CD14-positive monocyte (primary cell): ENCODE measurements around the gene DYRK3. TPM values are rescaled to one million over a fixed set of nuclear protein-coding genes. Genes with fewer than 3 reads are reported as not detected.

Experiments used
- DNase-seq, 3 donors: peaks; one replicate each; pipeline ENCODE4 v3.0.0-alpha.2; 2011 to 2022
- H2AFZ ChIP-seq: 2 replicates; pipeline ENCODE4 v1.6.0; 2012; ENCODE audit warnings: mild to moderate bottlenecking, low read depth, low read length, inconsistent platforms; ENCODE audit not compliant: insufficient read depth, poor library complexity, severe bottlenecking
- H3K27ac ChIP-seq, 2 donors: 1 replicate in 1 of 2; 2 replicates in 1 of 2; pipeline ENCODE4 v1.5.1; 2012 to 2013; ENCODE audit warnings: low read length in 2 of 2, control low read depth in 1 of 2, inconsistent platforms in 1 of 2, low read depth in 1 of 2, mild to moderate bottlenecking in 1 of 2
- H3K27me3 ChIP-seq, 2 donors: one replicate each; pipeline versions ENCODE4 v1.6.0 to v1.6.1; 2011 to 2013; ENCODE audit warnings: low read length in 2 of 2; ENCODE audit not compliant: control insufficient read depth in 2 of 2, insufficient read depth in 2 of 2
- H3K36me3 ChIP-seq, 2 donors: replicated peaks in 1 of 2; 1 replicate in 1 of 2; 2 replicates in 1 of 2; pipeline versions ENCODE4 v1.5.1 to v1.6.1; 2012 to 2013; ENCODE audit warnings: low read length in 2 of 2, control low read depth in 1 of 2, inconsistent platforms in 1 of 2, mild to moderate bottlenecking in 1 of 2; ENCODE audit not compliant: insufficient read depth in 2 of 2, control insufficient read depth in 1 of 2
- H3K4me1 ChIP-seq, 2 donors: 1 replicate in 1 of 2; 2 replicates in 1 of 2; pipeline versions ENCODE4 v1.5.1 to v1.6.1; 2012 to 2013; ENCODE audit warnings: low read length in 2 of 2, control low read depth in 1 of 2, inconsistent platforms in 1 of 2, mild to moderate bottlenecking in 1 of 2, moderate library complexity in 1 of 2; ENCODE audit not compliant: insufficient read depth in 2 of 2, control insufficient read depth in 1 of 2
- H3K4me2 ChIP-seq: replicated peaks from 2 replicates; pipeline ENCODE3; 2012; ENCODE audit warnings: low read length, moderate library complexity, mild to moderate bottlenecking; ENCODE audit not compliant: poor library complexity, severe bottlenecking; ENCODE audit errors: extremely low read depth
- H3K4me3 ChIP-seq, 3 experiments: fragments of 200-600 bp in 1 of 3; sonication (generic) in 1 of 3; replicated peaks in 1 of 3; 1 replicate in 2 of 3; 2 replicates in 1 of 3; pipeline ENCODE4 v1.5.1; 2011 to 2013; ENCODE audit warnings: low read length in 3 of 3, mild to moderate bottlenecking in 3 of 3, control low read depth in 2 of 3, low read depth in 2 of 3, inconsistent platforms in 1 of 3, moderate library complexity in 1 of 3
- H3K79me2 ChIP-seq: 2 replicates; pipeline ENCODE4 v1.6.0; 2012; ENCODE audit warnings: mild to moderate bottlenecking, control low read depth, inconsistent platforms, low read length, moderate library complexity; ENCODE audit not compliant: insufficient read depth
- H3K9ac ChIP-seq: 2 replicates; pipeline ENCODE4 v1.6.0; 2017; ENCODE audit warnings: low read length, mild to moderate bottlenecking; ENCODE audit not compliant: insufficient read depth, poor library complexity, severe bottlenecking
- H3K9me3 ChIP-seq, 2 donors: replicated peaks in 1 of 2; 1 replicate in 1 of 2; 2 replicates in 1 of 2; pipeline versions ENCODE4 v1.5.1 to v1.6.1; 2012 to 2013; ENCODE audit warnings: low read length in 2 of 2, control low read depth in 1 of 2; ENCODE audit not compliant: control insufficient read depth in 1 of 2, insufficient read depth in 1 of 2
- H4K20me1 ChIP-seq: 2 replicates; pipeline ENCODE4 v1.6.0; 2012; ENCODE audit warnings: mild to moderate bottlenecking, low read length, control low read depth, moderate library complexity; ENCODE audit not compliant: insufficient read depth
- H3K27ac Mint-ChIP-seq, 7 donors: one replicate each; pipeline ENCODE4 v1.8.0; 2020; ENCODE audit warnings: mild to moderate bottlenecking in 7 of 7, mixed read lengths in 7 of 7, moderate library complexity in 6 of 7, inconsistent platforms in 2 of 7
- H3K27me3 Mint-ChIP-seq, 3 donors: one replicate each; pipeline ENCODE4 v1.8.0; 2021 to 2022; ENCODE audit warnings: low read depth in 3 of 3, mild to moderate bottlenecking in 3 of 3, mixed read lengths in 3 of 3, moderate library complexity in 3 of 3, inconsistent platforms in 1 of 3
- H3K36me3 Mint-ChIP-seq, 2 donors: one replicate each; pipeline ENCODE4 v1.8.0; 2020; ENCODE audit warnings: mixed read lengths in 2 of 2, inconsistent platforms in 1 of 2, mild to moderate bottlenecking in 1 of 2
- H3K4me1 Mint-ChIP-seq: one replicate; pipeline ENCODE4 v1.8.0; 2020; ENCODE audit warnings: mild to moderate bottlenecking, mixed read lengths
- H3K4me3 Mint-ChIP-seq, 2 donors: one replicate each; pipeline ENCODE4 v1.8.0; 2020; ENCODE audit warnings: mild to moderate bottlenecking in 2 of 2, mixed read lengths in 2 of 2, moderate library complexity in 1 of 2
- H3K9me3 Mint-ChIP-seq, 7 donors: one replicate each; pipeline ENCODE4 v1.8.0; 2020 to 2022; ENCODE audit warnings: mixed read lengths in 7 of 7, mild to moderate bottlenecking in 6 of 7, moderate library complexity in 6 of 7, inconsistent platforms in 2 of 7
- CTCF ChIP-seq: fragments of 200-600 bp; IDR thresholded peaks from one replicate; pipeline ENCODE4 v1.8.0; 2022; ENCODE audit warnings: antibody characterized with exemption, mild to moderate bottlenecking
- WGBS: methylation state at CpG from one replicate; pipeline ENCODE4 v1.1.5; 2013; ENCODE audit warnings: missing lambda C conversion rate; ENCODE audit not compliant: insufficient coverage; 5-methylcytosine and 5-hydroxymethylcytosine counted together
- intact Hi-C, 2 donors: fragments of 100-400 bp; cut with micrococcal nuclease; formaldehyde crosslinking; loops; one replicate each; pipeline versions ENCODE4 v1.15.0 to v1.15.1; 2023
- polyA plus RNA-seq, 3 donors: library from polyadenylated mRNA; depleted of rRNA in 1 of 3; unstranded in 2 of 3; stranded (reverse) in 1 of 3; fragments of 300-500 nt in 2 of 3; fragments of >200 nt in 1 of 3; fragmentation: Illumina TruSeq in 2 of 3; gene quantifications; 1 replicate in 2 of 3; 2 replicates in 1 of 3; pipeline ENCODE4 v1.2.3, GENCODE V29; 2012 to 2021

DYRK3 gene
- polyA plus RNA-seq, 3 donors, result 0.13 TPM; not detected in 2

DNA sequence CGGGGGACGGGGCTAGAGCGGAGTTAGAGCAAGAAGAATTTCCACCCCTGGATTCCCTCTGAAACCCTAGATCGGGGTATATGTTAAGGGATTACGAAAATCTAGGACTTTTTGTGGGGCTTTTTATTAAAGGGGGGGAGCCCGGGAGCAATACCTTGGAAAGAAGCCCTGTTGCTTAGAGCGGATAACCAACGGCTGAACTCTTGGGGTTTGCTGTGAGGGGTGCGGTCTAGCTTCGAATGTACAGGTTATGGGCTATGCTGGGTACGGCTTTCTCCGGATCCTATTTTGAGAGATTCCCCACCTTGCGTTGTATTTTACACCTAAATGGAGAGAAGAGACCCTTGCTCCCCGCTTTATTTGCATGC lies 626 bp downstream of the DYRK3 start:
- Histone ChIP-seq H3K79me2 (no peaks in the 10 kb centered on the region), H2AFZ (peak overlapping the region; percentile 85), H3K4me1 (peaks cover 16 to 22% of the 10 kb centered on the region in 2 donors), H3K9ac (peak overlapping the region; percentile 54), H4K20me1 (no peaks in the 10 kb centered on the region), H3K36me3 (no peaks in the 10 kb centered on the region), H3K4me3 (peak overlapping the region; percentile 38 to 79 (median 72)), H3K4me2 (peak overlapping the region; percentile 87), H3K9me3 (no peaks in the 10 kb centered on the region), H3K27ac (no peak overlapping the region), H3K27me3 (peaks cover 5 to 15% of the 10 kb centered on the region in 2 donors)
- Mint-ChIP-seq H3K36me3 (no peaks in the 10 kb centered on the region), H3K4me3 (peak overlapping the region; percentile 75 to 90), H3K9me3 (no peaks in the 10 kb centered on the region), H3K4me1 (peaks cover 17% of the 10 kb centered on the region), H3K27me3 (peaks cover 11 to 34% (median 26%) of the 10 kb centered on the region in 3 donors), H3K27ac (peak overlapping the region in 1 of 7 donors; percentile 78)
- 0% methylated on average over 3 of the region's 14 CpGs for WGBS
- no peak for TF ChIP-seq CTCF
- intact Hi-C loops, result loop anchor here (10.0 kb wide), 1 partner anchor 279 kb away; no protein-coding TSS in a partner anchor
- no peak for DNase-seq

DNA sequence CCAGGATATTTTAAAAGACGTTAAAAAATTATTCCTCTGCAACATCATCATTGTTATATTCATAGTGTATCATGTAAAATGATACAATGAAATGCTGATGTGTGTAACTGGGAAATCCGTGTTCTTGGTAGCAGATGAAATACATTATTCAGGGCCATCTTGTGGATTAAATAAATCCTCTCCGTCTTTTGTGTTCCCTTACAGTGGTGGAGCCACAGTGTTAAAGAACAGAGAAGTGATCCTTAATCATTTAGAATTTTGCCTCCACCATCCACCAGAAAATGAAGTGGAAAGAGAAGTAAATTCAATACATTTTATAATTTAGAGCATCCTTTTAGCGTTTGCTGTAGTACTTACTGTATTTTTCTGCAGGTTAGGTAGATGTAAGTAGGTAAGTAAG lies 1.3 kb downstream of the DYRK3 start:
- no peak for TF ChIP-seq CTCF
- no peak overlapping the region for H3K27ac ChIP-seq
- intact Hi-C loops, result loop anchor here (10.0 kb wide), 1 partner anchor 278 kb away; no protein-coding TSS in a partner anchor
- H3K36me3 ChIP-seq, result no peaks in the 10 kb centered on the region
- Mint-ChIP-seq H3K9me3 (no peaks in the 10 kb centered on the region), H3K4me1 (peaks cover 17% of the 10 kb centered on the region), H3K27me3 (peaks cover 11 to 34% (median 26%) of the 10 kb centered on the region in 3 donors), H3K27ac (no peak overlapping the region), H3K4me3 (peak overlapping the region in 1 of 2 donors; percentile 24), H3K36me3 (no peaks in the 10 kb centered on the region)
- H3K9me3 ChIP-seq, result no peaks in the 10 kb centered on the region
- WGBS, result no CpG with 5 or more reads among the region's 4 CpGs
- no peak overlapping the region for H3K9ac ChIP-seq
- no peaks in the 10 kb centered on the region for H4K20me1 ChIP-seq
- no peak overlapping the region for H3K4me3 ChIP-seq
- peaks cover 5 to 15% of the 10 kb centered on the region in 2 donors for H3K27me3 ChIP-seq
- DNase-seq, result no peak
- H3K4me2 ChIP-seq, result no peak overlapping the region
- H2AFZ ChIP-seq, result no peak overlapping the region
- H3K4me1 ChIP-seq, result peaks cover 16 to 22% of the 10 kb centered on the region in 2 donors
- no peaks in the 10 kb centered on the region for H3K79me2 ChIP-seq
